Measurements from ENCODE around the gene CRB3.

DNA sequence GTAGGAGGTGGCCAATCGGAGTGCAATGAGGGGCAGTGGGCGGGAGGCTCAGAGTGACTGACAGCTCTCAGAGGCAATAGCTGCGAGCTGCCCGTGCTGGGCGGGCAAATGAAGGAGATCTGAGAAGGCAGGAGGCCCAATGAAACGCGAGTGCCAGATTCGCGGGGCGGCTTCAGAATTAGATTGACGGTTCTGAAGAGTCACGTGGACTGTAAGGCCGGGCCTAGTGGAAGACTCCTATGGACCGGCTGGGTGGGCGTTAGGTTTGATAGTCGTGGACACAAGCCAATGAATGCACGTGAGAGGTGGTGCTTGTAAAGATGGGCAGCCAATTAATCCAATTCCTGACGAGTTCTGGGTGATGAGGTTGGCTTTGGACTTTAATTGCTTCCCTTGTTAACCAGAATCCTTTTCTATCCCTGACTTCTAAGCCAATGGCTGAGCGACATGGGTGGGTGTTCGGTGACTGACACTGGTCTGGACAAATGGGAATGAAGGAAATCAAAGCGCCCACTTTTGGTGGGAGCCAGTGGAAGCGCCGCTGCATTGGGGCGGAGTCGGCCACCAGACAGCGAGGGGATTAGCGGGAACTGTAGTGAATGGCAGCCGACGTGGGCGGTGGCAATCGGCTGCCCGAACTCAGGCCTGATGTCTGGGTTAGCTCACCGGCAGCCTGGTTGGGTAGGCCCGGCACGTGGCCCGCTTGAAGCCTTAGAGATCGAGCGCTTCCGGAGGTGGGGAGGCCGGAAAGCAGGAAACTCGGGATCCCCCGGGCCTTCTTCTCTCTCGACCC, 38.9 kb upstream of the CRB3 start:
- TF ChIP-seq YY1 (IDR thresholded peaks at IDR 0.05; ENCODE audit: insufficient read depth, insufficient read length) (no peak), SUZ12 (IDR thresholded peaks at IDR 0.05; ENCODE audit: extremely low read depth, insufficient read depth, insufficient read length) (no peak)
